Measurements from ENCODE around the gene RPS29. TPM values are rescaled to one million over a fixed set of nuclear protein-coding genes. Genes with fewer than 3 reads are reported as not detected.

RPS29 gene

GRCh38 chr14:49545071-49545470 lies 41.1 kb downstream of the RPS29 start:
- Histone ChIP-seq H3K4ac (ENCODE audit: low read depth in 1 of 2, low read length in 2 of 2) (no peak overlapping the region), H3K27ac (ENCODE audit: low read length, poor library complexity, severe bottlenecking) (no peak overlapping the region), H3K9ac (ENCODE audit: low read length) (no peak overlapping the region), H3K14ac (ENCODE audit: low read length in 2 of 2) (no peak overlapping the region), H3K4me1 (ENCODE audit: control insufficient read depth, insufficient read depth, low read depth, low read length) (peaks cover 3% of the 10 kb centered on the region), H3K27me3 (ENCODE audit: control insufficient read depth in 1 of 2, insufficient read depth in 1 of 2, low read length in 2 of 2) (no peaks in the 10 kb centered on the region), H3K18ac (ENCODE audit: low read depth in 1 of 2, low read length in 2 of 2) (no peak overlapping the region), H3K23ac (ENCODE audit: low read length in 2 of 2) (no peak overlapping the region), H3K4me3 (ENCODE audit: insufficient read depth in 1 of 2, low read depth in 1 of 2, low read length in 2 of 2) (no peak overlapping the region), H3K36me3 (ENCODE audit: control insufficient read depth in 1 of 2, insufficient read depth in 2 of 2, low read depth in 1 of 2, low read length in 2 of 2) (no peaks in the 10 kb centered on the region), H3K9me3 (ENCODE audit: control insufficient read depth, low read length) (peaks cover 5% of the 10 kb centered on the region), H2BK5ac (ENCODE audit: low read depth, low read length, poor library complexity, severe bottlenecking) (no peak overlapping the region), H2BK120ac (ENCODE audit: low read depth, low read length) (no peak overlapping the region), H2BK15ac (ENCODE audit: low read depth, poor library complexity, severe bottlenecking) (no peak overlapping the region), H3K79me1 (replicated peaks; ENCODE audit: low read length, poor library complexity, severe bottlenecking) (no peaks in the 10 kb centered on the region), H2AK5ac (ENCODE audit: low read length, severe bottlenecking) (no peak overlapping the region), H3K4me2 (ENCODE audit: low read length, poor library complexity, severe bottlenecking) (no peak overlapping the region), H2BK12ac (ENCODE audit: low read length in 2 of 2) (no peak overlapping the region), H4K8ac (ENCODE audit: low read length) (no peak overlapping the region), H4K91ac (ENCODE audit: low read length) (no peak overlapping the region), H2AFZ (ENCODE audit: low read depth, low read length) (no peak overlapping the region)
- DNase-seq, result no peak
- 80% methylated on average over 4 of the region's 6 CpGs for WGBS

- H3K27me3 ChIP-seq (ENCODE audit: control insufficient read depth in 1 of 2, insufficient read depth in 1 of 2, low read length in 2 of 2), result peaks cover 0 to 3% of the 10 kb centered on the region in 2 experiments
- no peak overlapping the region for H3K9ac ChIP-seq (ENCODE audit: low read length)
- H3K18ac ChIP-seq (ENCODE audit: low read depth in 1 of 2, low read length in 2 of 2), result no peak overlapping the region
- H3K4me3 ChIP-seq (ENCODE audit: insufficient read depth in 1 of 2, low read depth in 1 of 2, low read length in 2 of 2), result no peak overlapping the region
- no peaks in the 10 kb centered on the region for H3K79me1 ChIP-seq (replicated peaks; ENCODE audit: low read length, poor library complexity, severe bottlenecking)
- no peak overlapping the region for H2BK15ac ChIP-seq (ENCODE audit: low read depth, poor library complexity, severe bottlenecking)
- H4K91ac ChIP-seq (ENCODE audit: low read length), result no peak overlapping the region
- H2BK120ac ChIP-seq (ENCODE audit: low read depth, low read length), result no peak overlapping the region
- no peak overlapping the region for H3K27ac ChIP-seq (ENCODE audit: low read length, poor library complexity, severe bottlenecking)
- H2AK5ac ChIP-seq (ENCODE audit: low read length, severe bottlenecking), result no peak overlapping the region
- no peak overlapping the region for H2AFZ ChIP-seq (ENCODE audit: low read depth, low read length)
- peaks cover 5% of the 10 kb centered on the region for H3K9me3 ChIP-seq (ENCODE audit: control insufficient read depth, low read length)
- no peaks in the 10 kb centered on the region for H3K36me3 ChIP-seq (ENCODE audit: control insufficient read depth in 1 of 2, insufficient read depth in 2 of 2, low read depth in 1 of 2, low read length in 2 of 2)
- no peak overlapping the region for H3K4ac ChIP-seq (ENCODE audit: low read depth in 1 of 2, low read length in 2 of 2)
- no peaks in the 10 kb centered on the region for H3K4me1 ChIP-seq (ENCODE audit: control insufficient read depth, insufficient read depth, low read depth, low read length)
- H3K23ac ChIP-seq (ENCODE audit: low read length in 2 of 2), result no peak overlapping the region
- no peak overlapping the region for H3K4me2 ChIP-seq (ENCODE audit: low read length, poor library complexity, severe bottlenecking)
- WGBS, result 60% methylated on average over 1 of the region's 2 CpGs
- DNase-seq, result no peak
- no peak overlapping the region for H2BK12ac ChIP-seq (ENCODE audit: low read length in 2 of 2)
- no peak overlapping the region for H4K8ac ChIP-seq (ENCODE audit: low read length)
- H2BK5ac ChIP-seq (ENCODE audit: low read depth, low read length, poor library complexity, severe bottlenecking), result no peak overlapping the region
- H3K14ac ChIP-seq (ENCODE audit: low read length in 2 of 2), result no peak overlapping the region
Measured at GRCh38 chr14:49541049-49541448, 45.1 kb downstream of the RPS29 start.

- H3K9ac ChIP-seq (ENCODE audit: low read length), result no peak overlapping the region
- no peak overlapping the region for H4K91ac ChIP-seq (ENCODE audit: low read length)
- H2AK5ac ChIP-seq (ENCODE audit: low read length, severe bottlenecking), result no peak overlapping the region
- H3K9me3 ChIP-seq (ENCODE audit: control insufficient read depth, low read length), result peaks cover 5% of the 10 kb centered on the region
- 90% methylated on average over 4 of the region's 4 CpGs for WGBS
- no peaks in the 10 kb centered on the region for H3K79me1 ChIP-seq (replicated peaks; ENCODE audit: low read length, poor library complexity, severe bottlenecking)
- H2AFZ ChIP-seq (ENCODE audit: low read depth, low read length), result no peak overlapping the region
- H3K14ac ChIP-seq (ENCODE audit: low read length in 2 of 2), result no peak overlapping the region
- no peak overlapping the region for H3K4me3 ChIP-seq (ENCODE audit: insufficient read depth in 1 of 2, low read depth in 1 of 2, low read length in 2 of 2)
- H3K4me2 ChIP-seq (ENCODE audit: low read length, poor library complexity, severe bottlenecking), result no peak overlapping the region
- H3K36me3 ChIP-seq (ENCODE audit: control insufficient read depth in 1 of 2, insufficient read depth in 2 of 2, low read depth in 1 of 2, low read length in 2 of 2), result no peaks in the 10 kb centered on the region
- no peak overlapping the region for H2BK5ac ChIP-seq (ENCODE audit: low read depth, low read length, poor library complexity, severe bottlenecking)
- H3K4me1 ChIP-seq (ENCODE audit: control insufficient read depth, insufficient read depth, low read depth, low read length), result no peaks in the 10 kb centered on the region
- H2BK120ac ChIP-seq (ENCODE audit: low read depth, low read length), result no peak overlapping the region
- no peak overlapping the region for H4K8ac ChIP-seq (ENCODE audit: low read length)
- no peak overlapping the region for H3K27ac ChIP-seq (ENCODE audit: low read length, poor library complexity, severe bottlenecking)
- no peak overlapping the region for H3K23ac ChIP-seq (ENCODE audit: low read length in 2 of 2)
- H2BK15ac ChIP-seq (ENCODE audit: low read depth, poor library complexity, severe bottlenecking), result no peak overlapping the region
- H3K18ac ChIP-seq (ENCODE audit: low read depth in 1 of 2, low read length in 2 of 2), result no peak overlapping the region
- no peak overlapping the region for H2BK12ac ChIP-seq (ENCODE audit: low read length in 2 of 2)
- peaks cover 0 to 3% of the 10 kb centered on the region in 2 experiments for H3K27me3 ChIP-seq (ENCODE audit: control insufficient read depth in 1 of 2, insufficient read depth in 1 of 2, low read length in 2 of 2)
- no peak overlapping the region for H3K4ac ChIP-seq (ENCODE audit: low read depth in 1 of 2, low read length in 2 of 2)
- no peak for DNase-seq
Measured at GRCh38 chr14:49538852-49539251, 47.3 kb downstream of the RPS29 start.

Small RNAs within 50 kb of the gene (small RNA-seq; reads per million reads assigned to genes)
- not detected for gene AL139099.3 (ENCODE audit: low read depth)
- gene AL139099.4 (ENCODE audit: low read depth), result not detected
- gene RF00019 (ENCODE audit: low read depth), result not detected
- gene RNA5SP384 (ENCODE audit: low read depth), result not detected

All from mesenchymal stem cell (in vitro differentiated cells and primary cell).